Sigmoid colon (tissue), 7 donors: ENCODE data around the gene PAF1. TPM values are rescaled to one million over a fixed set of nuclear protein-coding genes. Genes with fewer than 3 reads are reported as not detected.

ENCODE experiments used
- DNase-seq: peaks from one replicate; pipeline ENCODE4 v3.0.0-alpha.2; 2019
- H3K27ac ChIP-seq, 4 donors: fragments of 200-600 bp; sonication (generic); one replicate each; pipeline ENCODE4 v1.5.1; 2016 to 2019; ENCODE audit warnings: mild to moderate bottlenecking in 1 of 4
- H3K27me3 ChIP-seq, 3 donors: fragments of 200-600 bp; sonication (generic); one replicate each; pipeline ENCODE4 v1.5.1; 2019; ENCODE audit warnings: mild to moderate bottlenecking in 1 of 3
- H3K36me3 ChIP-seq, 4 donors: fragments of 200-600 bp; sonication (generic); one replicate each; pipeline ENCODE4 v1.5.1; 2016 to 2019
- H3K4me1 ChIP-seq, 4 donors: fragments of 200-600 bp; sonication (generic); one replicate each; pipeline ENCODE4 v1.5.1; 2017 to 2019
- H3K4me3 ChIP-seq, 4 donors: fragments of 200-600 bp; sonication (generic); one replicate each; pipeline ENCODE4 v1.5.1; 2017 to 2019; ENCODE audit warnings: mild to moderate bottlenecking in 2 of 4, moderate library complexity in 1 of 4
- H3K9me3 ChIP-seq, 4 donors: fragments of 200-600 bp in 3 of 4; sonication (generic) in 3 of 4; one replicate each; pipeline versions ENCODE4 v1.5.1 to v1.6.1; 2013 to 2019
- EP300 ChIP-seq, 4 donors: sonication (generic); formaldehyde crosslinking; IDR thresholded peaks; one replicate each; pipeline ENCODE4 v1.6.1; 2017; ENCODE audit warnings: antibody characterized with exemption in 4 of 4
- POLR2A ChIP-seq, 2 donors: fragments of 450-650 bp; IDR thresholded peaks; one replicate each; pipeline ENCODE4 v1.6.1; 2016; ENCODE audit warnings: antibody characterized with exemption in 2 of 2, mild to moderate bottlenecking in 2 of 2, moderate library complexity in 2 of 2
- POLR2AphosphoS5 ChIP-seq, 4 donors: sonication (generic); formaldehyde crosslinking; IDR thresholded peaks; one replicate each; pipeline ENCODE4 v1.6.1; 2017; ENCODE audit warnings: antibody characterized with exemption in 4 of 4
- WGBS, 2 donors: extraction: QIAGEN DNeasy Blood & Tissue Kit; methylation state at CpG; one replicate each; pipeline ENCODE4 v1.1.7; 2013; 5-methylcytosine and 5-hydroxymethylcytosine counted together
- intact Hi-C: fragments of 100-400 bp; cut with DNase I; formaldehyde crosslinking; loops from one replicate; pipeline ENCODE4 v1.15.1; 2023
- polyA plus RNA-seq, 3 donors: library from polyadenylated mRNA; stranded (reverse); fragments of 200-250 nt; gene quantifications; one replicate each; pipeline ENCODE4 v1.2.3, GENCODE V29; 2013
- total RNA-seq, 4 donors: library from RNA; depleted of rRNA; stranded (reverse); fragments of >200 nt; gene quantifications; one replicate each; pipeline ENCODE4 v1.1.0, GENCODE V29; 2016
- TF ChIP-seq, protein P1 (sequence below), 4 experiments: fragments of 450-650 bp in 3 of 4; fragments of 200-600 bp in 1 of 4; IDR thresholded peaks; one replicate each; pipeline ENCODE4 v1.5.1; 2016 to 2019; ENCODE audit warnings: antibody characterized with exemption in 4 of 4, mild to moderate bottlenecking in 3 of 4, moderate library complexity in 2 of 4
- donor health status: healthy with polysubstance abuse.
- donor health status: Bipolar disorder and iron deficiency.
- donor health status: healthy.

PAF1 gene
- total and polyA plus RNA-seq, 7 donors = 28.2 to 51.8 (median 37.7) TPM

GRCh38 chr19:39360599-39360998 is 30.3 kb downstream of the PAF1 start:
- intact Hi-C loops = no loop called here

DNA sequence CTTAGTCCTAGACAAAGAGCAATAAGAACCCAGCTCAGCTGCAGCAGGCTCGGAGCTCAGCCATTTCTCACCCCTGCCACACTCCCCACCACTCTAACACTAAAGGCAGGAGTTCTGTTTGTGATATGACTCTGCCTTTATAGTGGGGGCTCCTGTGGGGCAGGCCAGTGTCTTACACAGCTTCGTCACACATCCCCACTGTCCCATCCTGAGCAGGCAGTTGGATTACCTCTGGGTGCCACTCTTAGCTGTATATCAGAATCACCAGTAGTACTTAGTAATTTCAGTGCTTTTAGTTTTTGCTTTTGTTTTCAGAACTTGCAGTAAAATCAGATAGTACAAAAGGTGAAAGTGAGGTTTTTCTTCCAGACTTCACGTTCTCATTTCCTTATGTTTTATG is 31.9 kb downstream of the PAF1 start:
- intact Hi-C loops = no loop called here
- TF ChIP-seq, protein P1, sequence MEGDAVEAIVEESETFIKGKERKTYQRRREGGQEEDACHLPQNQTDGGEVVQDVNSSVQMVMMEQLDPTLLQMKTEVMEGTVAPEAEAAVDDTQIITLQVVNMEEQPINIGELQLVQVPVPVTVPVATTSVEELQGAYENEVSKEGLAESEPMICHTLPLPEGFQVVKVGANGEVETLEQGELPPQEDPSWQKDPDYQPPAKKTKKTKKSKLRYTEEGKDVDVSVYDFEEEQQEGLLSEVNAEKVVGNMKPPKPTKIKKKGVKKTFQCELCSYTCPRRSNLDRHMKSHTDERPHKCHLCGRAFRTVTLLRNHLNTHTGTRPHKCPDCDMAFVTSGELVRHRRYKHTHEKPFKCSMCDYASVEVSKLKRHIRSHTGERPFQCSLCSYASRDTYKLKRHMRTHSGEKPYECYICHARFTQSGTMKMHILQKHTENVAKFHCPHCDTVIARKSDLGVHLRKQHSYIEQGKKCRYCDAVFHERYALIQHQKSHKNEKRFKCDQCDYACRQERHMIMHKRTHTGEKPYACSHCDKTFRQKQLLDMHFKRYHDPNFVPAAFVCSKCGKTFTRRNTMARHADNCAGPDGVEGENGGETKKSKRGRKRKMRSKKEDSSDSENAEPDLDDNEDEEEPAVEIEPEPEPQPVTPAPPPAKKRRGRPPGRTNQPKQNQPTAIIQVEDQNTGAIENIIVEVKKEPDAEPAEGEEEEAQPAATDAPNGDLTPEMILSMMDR (IDR thresholded peaks at IDR 0.05) = no peak
- TF ChIP-seq POLR2A (IDR thresholded peaks at IDR 0.05) = no peak
- no peak for TF ChIP-seq EP300 (IDR thresholded peaks at IDR 0.05)
- no peak for TF ChIP-seq POLR2AphosphoS5 (IDR thresholded peaks at IDR 0.05)
- no peak for DNase-seq
- Histone ChIP-seq H3K27ac (no peak overlapping the region), H3K27me3 (no peaks in the 10 kb centered on the region), H3K36me3 (peaks cover 23 to 98% (median 55%) of the 10 kb centered on the region in 4 donors), H3K4me3 (no peak overlapping the region), H3K9me3 (no peaks in the 10 kb centered on the region), H3K4me1 (peaks cover 0 to 21% (median 5%) of the 10 kb centered on the region in 4 donors)
- WGBS, 2 donors = 92 to 93% methylated on average over 3 of the region's 3 CpGs

More at GRCh38 chr19:39360599-39360998, 30.3 kb downstream of the PAF1 start:
- Histone ChIP-seq H3K36me3 (peaks cover 23 to 94% (median 47%) of the 10 kb centered on the region in 4 donors), H3K9me3 (no peaks in the 10 kb centered on the region), H3K27ac (no peak overlapping the region), H3K27me3 (no peaks in the 10 kb centered on the region), H3K4me1 (peaks cover 0 to 21% (median 5%) of the 10 kb centered on the region in 4 donors), H3K4me3 (no peak overlapping the region)
- no peak for DNase-seq
- no peak for TF ChIP-seq POLR2A (IDR thresholded peaks at IDR 0.05)
- no peak for TF ChIP-seq POLR2AphosphoS5 (IDR thresholded peaks at IDR 0.05)
- TF ChIP-seq, protein P1 (IDR thresholded peaks at IDR 0.05) = no peak
- no peak for TF ChIP-seq EP300 (IDR thresholded peaks at IDR 0.05)
- 96 to 98% methylated on average over 1 of the region's 1 CpG for WGBS, 2 donors

DNA sequence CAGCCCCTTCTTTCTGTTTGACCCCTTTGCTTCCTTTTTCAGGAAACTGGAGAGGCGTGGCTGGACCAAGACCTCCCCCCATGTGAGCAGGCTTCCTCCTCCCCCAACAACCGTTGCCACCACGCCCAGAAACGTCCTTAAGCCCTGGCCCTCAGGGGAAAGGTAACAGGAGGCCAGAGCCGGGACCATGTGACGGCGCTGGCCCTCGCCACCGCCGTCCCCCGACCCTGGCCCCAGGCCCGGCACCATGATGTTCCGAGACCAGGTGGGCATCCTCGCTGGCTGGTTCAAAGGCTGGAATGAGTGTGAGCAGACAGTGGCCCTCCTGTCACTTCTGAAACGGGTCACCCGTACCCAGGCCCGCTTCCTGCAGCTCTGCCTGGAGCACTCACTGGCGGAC is 34.3 kb downstream of the PAF1 start:
- H3K27ac ChIP-seq = no peak overlapping the region
- no peak for DNase-seq
- 87 to 89% methylated on average over 18 of the region's 18 CpGs for WGBS, 2 donors

GRCh38 chr19:39356073-39356472 is 34.8 kb downstream of the PAF1 start:
- DNase-seq = no peak
- Histone ChIP-seq H3K4me3 (no peak overlapping the region), H3K27ac (no peak overlapping the region), H3K27me3 (no peaks in the 10 kb centered on the region), H3K4me1 (peaks cover 0 to 11% (median 3%) of the 10 kb centered on the region in 4 donors), H3K9me3 (no peaks in the 10 kb centered on the region), H3K36me3 (peaks cover 23 to 92% (median 55%) of the 10 kb centered on the region in 4 donors)
- TF ChIP-seq, protein P1 (IDR thresholded peaks at IDR 0.05) = no peak
- TF ChIP-seq EP300 (IDR thresholded peaks at IDR 0.05) (no peak), POLR2A (IDR thresholded peaks at IDR 0.05) (no peak), POLR2AphosphoS5 (IDR thresholded peaks at IDR 0.05) (no peak)
- WGBS, 2 donors = 93 to 96% methylated on average over 3 of the region's 3 CpGs
- intact Hi-C loops = no loop called here

More for the DNA sequence above, 34.3 kb downstream of the PAF1 start:
- Histone ChIP-seq H3K4me3 (no peak overlapping the region), H3K4me1 (peaks cover 0 to 6% (median under 1%) of the 10 kb centered on the region in 4 donors), H3K27me3 (no peaks in the 10 kb centered on the region), H3K36me3 (peaks cover 23 to 97% (median 55%) of the 10 kb centered on the region in 4 donors), H3K9me3 (no peaks in the 10 kb centered on the region)
- TF ChIP-seq EP300 (IDR thresholded peaks at IDR 0.05) = no peak
- TF ChIP-seq POLR2AphosphoS5 (IDR thresholded peaks at IDR 0.05) = no peak
- TF ChIP-seq, protein P1 (IDR thresholded peaks at IDR 0.05) = no peak
- no peak for TF ChIP-seq POLR2A (IDR thresholded peaks at IDR 0.05)
- intact Hi-C loops = no loop called here

GRCh38 chr19:39355253-39355652 is 35.7 kb downstream of the PAF1 start:
- no peak overlapping the region for H3K4me3 ChIP-seq
- TF ChIP-seq POLR2A (IDR thresholded peaks at IDR 0.05) (no peak), EP300 (IDR thresholded peaks at IDR 0.05) (no peak), POLR2AphosphoS5 (IDR thresholded peaks at IDR 0.05) (no peak)
- TF ChIP-seq, protein P1 (IDR thresholded peaks at IDR 0.05) = no peak
- H3K27me3 ChIP-seq = no peaks in the 10 kb centered on the region
- intact Hi-C loops = no loop called here
- peaks cover 23 to 92% (median 49%) of the 10 kb centered on the region in 4 donors for H3K36me3 ChIP-seq
- H3K4me1 ChIP-seq = peaks cover 0 to 13% (median 5%) of the 10 kb centered on the region in 4 donors
- H3K9me3 ChIP-seq = no peaks in the 10 kb centered on the region
- no peak overlapping the region for H3K27ac ChIP-seq
- DNase-seq = no peak
- 97% methylated on average over 5 of the region's 5 CpGs for WGBS, 2 donors
